GM06990 (cell line): ENCODE data around the gene DIPK2A.

Experiments used
- DNase-seq: peaks from one replicate; pipeline ENCODE4 v3.0.0-alpha.2; 2011; ENCODE audit not compliant: insufficient read length; ENCODE audit errors: extremely low read depth
- H3K27me3 ChIP-seq: replicated peaks from 2 replicates; pipeline ENCODE4 v1.6.0; 2011; ENCODE audit warnings: low read length; ENCODE audit not compliant: control insufficient read depth, insufficient read depth
- H3K36me3 ChIP-seq: 2 replicates; pipeline ENCODE4 v1.5.1; 2011; ENCODE audit warnings: low read length; ENCODE audit not compliant: control insufficient read depth, insufficient read depth
- H3K4me3 ChIP-seq: replicated peaks from 2 replicates; pipeline ENCODE4 v1.5.1; 2011; ENCODE audit warnings: low read depth, mild to moderate bottlenecking, control low read depth, low read length
- TF ChIP-seq, protein P1 (sequence below): IDR thresholded peaks from 2 replicates; pipeline ENCODE4 v1.5.1; 2011; ENCODE audit warnings: low read length, control low read depth, mild to moderate bottlenecking, inconsistent platforms; ENCODE audit not compliant: insufficient read depth, poor library complexity, severe bottlenecking

DIPK2A gene

DNA sequence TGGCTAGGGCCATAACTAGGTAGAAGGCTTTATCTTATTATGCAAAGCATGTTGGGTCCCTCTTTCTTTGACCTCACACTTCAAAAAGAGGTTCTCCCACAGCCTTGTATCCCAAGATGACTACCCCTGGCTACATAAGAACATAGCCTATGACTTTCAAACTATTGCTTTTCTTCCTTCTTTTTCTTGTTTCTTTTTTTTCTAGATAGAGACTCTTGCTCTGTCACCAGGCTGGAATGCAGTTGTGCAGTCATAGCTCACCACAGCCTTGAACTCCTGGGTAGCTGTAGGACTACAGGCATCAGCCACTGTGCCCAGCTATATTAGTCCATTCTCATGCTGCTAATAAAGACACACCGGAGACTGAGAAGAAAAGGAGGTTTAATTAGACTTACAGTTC lies 47.2 kb downstream of the DIPK2A start:
- Histone ChIP-seq H3K36me3 (no peaks in the 10 kb centered on the region), H3K4me3 (no peak overlapping the region), H3K27me3 (no peaks in the 10 kb centered on the region)
- TF ChIP-seq, protein P1, sequence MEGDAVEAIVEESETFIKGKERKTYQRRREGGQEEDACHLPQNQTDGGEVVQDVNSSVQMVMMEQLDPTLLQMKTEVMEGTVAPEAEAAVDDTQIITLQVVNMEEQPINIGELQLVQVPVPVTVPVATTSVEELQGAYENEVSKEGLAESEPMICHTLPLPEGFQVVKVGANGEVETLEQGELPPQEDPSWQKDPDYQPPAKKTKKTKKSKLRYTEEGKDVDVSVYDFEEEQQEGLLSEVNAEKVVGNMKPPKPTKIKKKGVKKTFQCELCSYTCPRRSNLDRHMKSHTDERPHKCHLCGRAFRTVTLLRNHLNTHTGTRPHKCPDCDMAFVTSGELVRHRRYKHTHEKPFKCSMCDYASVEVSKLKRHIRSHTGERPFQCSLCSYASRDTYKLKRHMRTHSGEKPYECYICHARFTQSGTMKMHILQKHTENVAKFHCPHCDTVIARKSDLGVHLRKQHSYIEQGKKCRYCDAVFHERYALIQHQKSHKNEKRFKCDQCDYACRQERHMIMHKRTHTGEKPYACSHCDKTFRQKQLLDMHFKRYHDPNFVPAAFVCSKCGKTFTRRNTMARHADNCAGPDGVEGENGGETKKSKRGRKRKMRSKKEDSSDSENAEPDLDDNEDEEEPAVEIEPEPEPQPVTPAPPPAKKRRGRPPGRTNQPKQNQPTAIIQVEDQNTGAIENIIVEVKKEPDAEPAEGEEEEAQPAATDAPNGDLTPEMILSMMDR: no peak
- no peak for DNase-seq
